ENCODE results near the gene NCEH1. TPM values are rescaled to one million over a fixed set of nuclear protein-coding genes. Genes with fewer than 3 reads are reported as not detected.
"Not testable (repeated sequence)": the region's sequence is repeated elsewhere in the genome, so short reads cannot be mapped to it uniquely, and the experiment has no call there.

The NCEH1 gene, protein sequence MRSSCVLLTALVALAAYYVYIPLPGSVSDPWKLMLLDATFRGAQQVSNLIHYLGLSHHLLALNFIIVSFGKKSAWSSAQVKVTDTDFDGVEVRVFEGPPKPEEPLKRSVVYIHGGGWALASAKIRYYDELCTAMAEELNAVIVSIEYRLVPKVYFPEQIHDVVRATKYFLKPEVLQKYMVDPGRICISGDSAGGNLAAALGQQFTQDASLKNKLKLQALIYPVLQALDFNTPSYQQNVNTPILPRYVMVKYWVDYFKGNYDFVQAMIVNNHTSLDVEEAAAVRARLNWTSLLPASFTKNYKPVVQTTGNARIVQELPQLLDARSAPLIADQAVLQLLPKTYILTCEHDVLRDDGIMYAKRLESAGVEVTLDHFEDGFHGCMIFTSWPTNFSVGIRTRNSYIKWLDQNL
- 4.9 and 7.7 TPM in 2 replicates for total RNA-seq

DNA sequence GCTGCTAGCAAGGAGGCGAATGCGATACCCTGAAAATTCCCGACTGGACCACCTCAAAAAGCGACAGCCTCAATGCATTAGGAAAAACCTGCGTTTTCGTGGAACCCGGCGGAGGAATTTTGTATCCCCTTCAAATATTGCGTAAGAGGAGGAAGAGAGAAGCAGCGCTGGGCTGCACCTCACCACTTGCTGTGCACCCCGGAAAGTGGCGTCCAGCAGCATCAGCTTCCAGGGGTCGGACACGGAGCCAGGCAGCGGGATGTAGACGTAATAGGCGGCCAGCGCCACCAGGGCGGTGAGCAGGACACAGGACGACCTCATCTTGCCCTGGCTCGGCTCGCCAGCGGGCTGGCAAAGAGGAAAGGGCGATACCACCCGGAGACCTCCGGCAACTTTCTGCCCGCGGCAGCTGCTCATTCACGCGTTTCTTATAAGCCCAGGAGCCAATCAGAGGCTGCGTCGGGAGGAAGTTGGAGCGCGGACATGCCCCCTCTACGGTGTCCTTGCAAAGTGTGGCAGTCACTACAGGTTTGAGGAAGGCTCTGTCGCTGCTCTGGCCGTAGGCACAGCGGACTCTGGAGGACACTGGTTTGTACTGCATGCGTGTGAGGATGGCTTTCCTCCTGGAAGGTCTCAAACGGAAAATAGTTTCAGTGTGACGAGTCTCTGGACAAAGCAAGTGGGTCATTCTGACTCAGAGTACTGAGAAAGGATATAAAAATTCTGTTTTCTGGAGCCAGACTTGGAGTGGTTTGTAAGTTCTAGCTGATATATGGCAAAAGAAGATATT, at the start of gene NCEH1:
TSS of gene NCEH1 (minus strand) at position 404 of the 790 bp plus-strand sequence. CDS start at position 321, 83 bp downstream.
- peaks cover 14% of the 10 kb centered on the region for H3K27me3 Mint-ChIP-seq
- H3K36me3 Mint-ChIP-seq (ENCODE audit: low read depth) = no peaks in the 10 kb centered on the region
- intact Hi-C loops (cut with micrococcal nuclease) = loop anchor here (1.0 kb wide), 2 partner anchors 38 to 39 kb away; partner anchors contain the start of gene ECT2
- H3K27ac Mint-ChIP-seq = peak within 1 kb of the TSS; percentile 61
- H3K9me3 Mint-ChIP-seq = no peaks in the 10 kb centered on the region
- H3K4me1 Mint-ChIP-seq = peaks cover 19% of the 10 kb centered on the region
- H3K4me3 Mint-ChIP-seq = peak within 1 kb of the TSS; percentile 94
- peak; percentile 92 for DNase-seq

DNA sequence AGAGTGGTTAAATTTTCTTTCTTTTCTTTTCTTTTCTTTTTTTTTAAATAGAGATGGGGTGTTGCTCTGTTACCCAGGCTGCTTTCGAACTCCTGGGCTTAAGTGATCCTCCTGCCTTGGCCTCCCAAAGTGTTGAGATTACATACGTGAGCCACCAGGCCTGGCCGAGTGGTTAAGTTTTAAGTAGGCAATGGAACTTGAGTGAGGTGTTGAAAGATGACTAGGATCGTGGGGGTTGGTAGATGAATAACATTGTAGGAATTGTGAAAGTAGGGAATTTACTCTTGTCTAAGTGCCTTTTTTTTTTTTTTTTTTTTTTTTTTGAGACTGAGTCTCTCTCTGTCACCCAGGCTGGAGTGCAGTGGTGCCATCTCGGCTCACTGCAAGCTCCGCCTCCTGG, 49.5 kb upstream of the NCEH1 start:
- H3K9me3 Mint-ChIP-seq; H3K4me3 Mint-ChIP-seq; intact Hi-C loops (cut with micrococcal nuclease); DNase-seq; H3K27me3 Mint-ChIP-seq; H3K27ac Mint-ChIP-seq: not testable (repeated sequence)
- peaks cover 12% of the 10 kb centered on the region for H3K4me1 Mint-ChIP-seq
- peaks cover 64% of the 10 kb centered on the region for H3K36me3 Mint-ChIP-seq (ENCODE audit: low read depth)

DNA sequence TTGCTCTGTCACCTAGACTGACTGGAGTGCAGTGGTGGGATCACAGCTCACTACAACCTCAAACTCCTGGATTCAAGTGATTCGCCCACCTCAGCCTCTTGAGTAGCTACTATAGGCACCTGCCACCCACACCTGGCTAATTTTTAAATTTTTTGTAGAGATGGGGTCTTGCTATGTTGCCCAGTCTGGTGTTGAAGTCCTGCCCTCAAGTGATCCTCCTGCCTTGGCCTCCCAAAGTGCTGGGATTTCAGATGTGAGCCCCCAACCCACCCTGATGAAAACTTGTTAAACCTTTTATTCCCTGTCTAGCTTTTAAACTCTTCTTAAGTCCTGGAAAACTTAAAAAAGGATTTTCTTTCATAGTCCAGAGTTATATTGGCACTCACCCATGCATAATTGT, 42.3 kb upstream of the NCEH1 start:
- H3K36me3 Mint-ChIP-seq (ENCODE audit: low read depth) = peaks cover 38% of the 10 kb centered on the region
- DNase-seq = no peak
- H3K9me3 Mint-ChIP-seq = no peaks in the 10 kb centered on the region
- intact Hi-C loops (cut with micrococcal nuclease) = loop anchor here (5.0 kb wide), 2 partner anchors 44 to 1496 kb away; no protein-coding TSS in a partner anchor
- H3K27me3 Mint-ChIP-seq = no peaks in the 10 kb centered on the region
- H3K4me1 Mint-ChIP-seq = peaks cover 37% of the 10 kb centered on the region
- no peak overlapping the region for H3K27ac Mint-ChIP-seq
- H3K4me3 Mint-ChIP-seq = peak overlapping the region; percentile 28

DNA sequence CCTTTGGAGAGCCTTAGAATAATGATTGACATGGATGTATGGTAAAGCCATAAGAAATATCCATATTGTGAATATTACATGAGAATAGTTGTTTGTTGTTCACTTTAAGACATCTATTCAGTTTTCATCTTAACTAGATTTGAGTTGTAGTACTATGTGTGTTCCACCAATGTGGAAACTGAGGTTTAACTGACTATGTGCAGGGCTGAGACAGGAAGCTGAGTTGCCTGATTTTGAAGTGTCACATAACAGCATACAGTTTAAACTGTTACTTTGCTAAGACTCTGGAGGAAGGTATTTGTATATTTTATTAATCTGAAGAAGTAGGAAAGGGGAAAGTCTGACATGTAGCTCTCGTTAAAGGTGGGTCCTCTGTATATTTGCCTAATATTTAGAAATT, 41.8 kb upstream of the NCEH1 start:
- H3K36me3 Mint-ChIP-seq (ENCODE audit: low read depth) = peaks cover 35% of the 10 kb centered on the region
- H3K9me3 Mint-ChIP-seq = no peaks in the 10 kb centered on the region

DNA sequence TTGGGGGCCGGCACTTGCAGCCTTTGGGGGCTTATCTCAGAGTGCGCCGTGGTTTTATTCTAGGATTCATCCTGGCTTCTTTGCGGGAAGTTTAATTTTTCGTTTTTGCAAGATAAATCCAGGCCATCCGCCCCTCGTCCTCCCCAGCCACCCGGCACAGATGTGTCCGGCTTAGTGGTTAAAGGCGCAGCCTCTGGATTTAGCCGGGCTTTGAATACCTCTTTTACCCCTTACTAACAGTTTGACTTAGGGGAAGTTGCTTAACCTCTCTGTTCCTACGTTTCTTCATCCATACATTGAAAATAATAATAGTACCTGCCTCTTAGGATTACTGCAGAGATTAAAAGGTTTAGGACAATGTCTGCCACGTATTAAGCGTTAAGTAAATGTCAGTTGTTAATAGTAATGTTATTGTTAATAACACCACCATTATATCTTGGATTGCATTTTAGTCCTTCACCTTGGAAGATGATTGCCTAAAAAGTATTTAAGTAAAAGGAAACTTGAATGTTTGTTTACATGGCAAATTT, 40.4 kb upstream of the NCEH1 start:
- H3K27ac Mint-ChIP-seq = peak overlapping the region; percentile 96
- no peak for DNase-seq
- peaks cover 25% of the 10 kb centered on the region for H3K36me3 Mint-ChIP-seq (ENCODE audit: low read depth)
- H3K9me3 Mint-ChIP-seq = no peaks in the 10 kb centered on the region
- peak overlapping the region; percentile 88 for H3K4me3 Mint-ChIP-seq
- intact Hi-C loops (cut with micrococcal nuclease) = loop anchor here (2.0 to 5.0 kb wide), 4 partner anchors 46 to 1842 kb away; partner anchors contain the start of genes EIF5A2 and TNFSF10
- H3K4me1 Mint-ChIP-seq = peaks cover 34% of the 10 kb centered on the region
- H3K27me3 Mint-ChIP-seq = no peaks in the 10 kb centered on the region

More for the DNA sequence above, 41.8 kb upstream of the NCEH1 start:
- peak overlapping the region; percentile 17 for H3K27ac Mint-ChIP-seq
- intact Hi-C loops (cut with micrococcal nuclease) = loop anchor here (5.0 kb wide), 2 partner anchors 45 to 1495 kb away; no protein-coding TSS in a partner anchor
- no peaks in the 10 kb centered on the region for H3K27me3 Mint-ChIP-seq
- H3K4me3 Mint-ChIP-seq = peak overlapping the region; percentile 88
- no peak for DNase-seq
- peaks cover 34% of the 10 kb centered on the region for H3K4me1 Mint-ChIP-seq

DNA sequence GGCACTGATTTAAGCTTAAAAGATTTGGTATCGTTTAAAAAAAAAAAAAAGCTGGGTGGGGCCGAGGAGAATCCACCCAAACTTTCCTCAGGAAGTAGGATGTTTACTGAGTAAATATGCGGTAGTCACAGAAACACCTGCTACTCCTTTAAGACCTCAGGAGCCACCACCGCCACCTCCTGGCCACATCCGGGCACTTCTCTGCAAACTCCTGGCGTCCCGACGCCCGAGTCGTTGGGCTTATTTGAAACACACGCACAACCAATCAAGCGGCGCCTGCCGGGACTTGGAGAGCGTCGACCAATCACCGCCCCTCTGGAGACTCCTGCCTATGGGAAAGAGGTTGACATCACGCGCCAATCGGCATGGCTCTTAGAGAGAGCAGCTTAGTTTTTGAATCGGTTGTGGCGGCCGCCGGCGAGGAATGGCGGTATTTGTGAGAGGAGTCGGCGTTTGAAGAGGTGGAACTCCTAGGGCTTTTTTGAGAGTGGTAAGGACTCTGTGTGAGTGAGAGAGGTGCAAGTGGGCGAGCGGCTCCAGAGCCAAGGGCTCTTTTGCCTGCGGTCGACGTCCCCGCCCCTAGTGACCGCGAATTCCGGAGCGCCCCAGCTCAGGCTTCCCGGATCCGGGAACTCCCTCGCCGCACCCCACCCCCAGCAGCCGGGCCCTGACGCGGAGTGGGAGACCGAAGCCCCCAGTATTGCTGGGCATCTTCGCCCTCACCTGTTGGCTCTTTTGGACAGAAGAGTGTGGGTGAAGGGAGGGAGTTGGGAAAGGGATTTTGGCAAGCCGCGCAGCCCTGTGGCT, 39.7 kb upstream of the NCEH1 start, which contains the start of gene ECT2:
TSS of gene ECT2 (plus strand) at position 359 of the 807 bp plus-strand sequence. CDS start 3,805 bp downstream, outside the sequence.
- Mint-ChIP-seq H3K27me3 (peaks cover 6% of the 10 kb centered on the region), H3K27ac (peak within 1 kb of the TSS; percentile 96), H3K4me3 (peak within 1 kb of the TSS; percentile 88), H3K36me3 (ENCODE audit: low read depth) (peaks cover 22% of the 10 kb centered on the region), H3K4me1 (peaks cover 32% of the 10 kb centered on the region), H3K9me3 (no peaks in the 10 kb centered on the region)
- intact Hi-C loops (cut with micrococcal nuclease) = loop anchor here (1.0 to 5.0 kb wide), 8 partner anchors 39 to 1880 kb away; partner anchors contain the start of genes EIF5A2, NCEH1, RPL22L1 and TNFSF10
- peak; percentile 99 for DNase-seq

DNA sequence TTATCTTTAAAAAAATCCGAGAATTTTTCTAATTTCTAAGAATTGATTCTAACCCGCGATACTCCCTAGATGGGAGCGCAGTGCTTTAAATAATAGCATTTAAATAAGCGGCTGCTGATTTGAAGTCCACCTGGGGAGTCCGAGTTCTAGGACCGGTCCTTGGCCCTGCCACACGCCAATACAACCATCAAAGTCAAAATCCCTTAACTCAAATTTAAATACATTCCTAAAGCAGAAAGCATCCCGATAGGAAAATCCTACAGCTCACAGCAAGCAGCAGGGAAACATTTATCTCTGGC, 39.2 kb upstream of the NCEH1 start:
- peak overlapping the region; percentile 88 for H3K4me3 Mint-ChIP-seq
- no peaks in the 10 kb centered on the region for H3K9me3 Mint-ChIP-seq
- peaks cover 9% of the 10 kb centered on the region for H3K27me3 Mint-ChIP-seq
- H3K36me3 Mint-ChIP-seq (ENCODE audit: low read depth) = peaks cover 18% of the 10 kb centered on the region
- intact Hi-C loops (cut with micrococcal nuclease) = loop anchor here (1.0 to 5.0 kb wide), 8 partner anchors 39 to 1880 kb away; partner anchors contain the start of genes EIF5A2, NCEH1, RPL22L1 and TNFSF10
- H3K4me1 Mint-ChIP-seq = peaks cover 28% of the 10 kb centered on the region
- H3K27ac Mint-ChIP-seq = peak overlapping the region; percentile 96
- DNase-seq = no peak

DNA sequence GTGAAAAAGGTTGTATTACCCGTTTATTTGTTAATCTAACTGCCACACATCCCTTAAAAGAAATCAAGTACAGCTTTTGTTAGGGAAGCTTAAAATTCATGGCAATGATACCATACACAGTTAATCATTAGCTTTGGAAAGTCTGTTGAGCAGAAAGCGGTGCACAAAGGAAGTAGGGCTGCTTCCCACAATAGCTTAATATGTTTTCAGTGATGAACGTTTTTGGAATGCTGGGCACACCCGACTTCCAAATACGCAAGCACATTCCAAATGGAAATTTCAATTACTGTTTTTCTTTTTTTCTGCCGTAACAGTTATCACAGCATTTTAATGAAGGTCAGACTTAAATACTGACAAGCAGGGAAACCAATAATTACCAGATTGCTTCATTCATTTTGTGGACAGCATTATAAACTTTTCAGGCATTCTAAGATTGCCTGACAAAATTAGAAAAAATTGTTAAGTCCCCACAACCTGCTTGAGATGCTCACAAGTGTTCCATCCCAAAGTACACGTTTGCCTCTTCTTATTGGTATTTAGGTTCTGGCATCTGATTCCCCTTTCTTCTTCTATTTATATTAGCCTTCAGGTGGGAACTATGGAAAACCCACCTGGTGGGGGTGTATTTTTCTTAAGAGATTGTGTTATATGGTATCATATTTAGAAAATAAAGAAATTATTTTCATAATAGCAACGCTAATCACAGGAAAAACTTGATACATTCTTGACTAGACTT, 38.5 kb upstream of the NCEH1 start:
- H3K9me3 Mint-ChIP-seq = no peaks in the 10 kb centered on the region
- H3K27me3 Mint-ChIP-seq = peaks cover 9% of the 10 kb centered on the region
- DNase-seq = no peak
- peaks cover 24% of the 10 kb centered on the region for H3K4me1 Mint-ChIP-seq
- H3K36me3 Mint-ChIP-seq (ENCODE audit: low read depth) = peaks cover 14% of the 10 kb centered on the region
- intact Hi-C loops (cut with micrococcal nuclease) = no loop called here
- H3K4me3 Mint-ChIP-seq = no peak overlapping the region
- H3K27ac Mint-ChIP-seq = peak overlapping the region; percentile 17

DNA sequence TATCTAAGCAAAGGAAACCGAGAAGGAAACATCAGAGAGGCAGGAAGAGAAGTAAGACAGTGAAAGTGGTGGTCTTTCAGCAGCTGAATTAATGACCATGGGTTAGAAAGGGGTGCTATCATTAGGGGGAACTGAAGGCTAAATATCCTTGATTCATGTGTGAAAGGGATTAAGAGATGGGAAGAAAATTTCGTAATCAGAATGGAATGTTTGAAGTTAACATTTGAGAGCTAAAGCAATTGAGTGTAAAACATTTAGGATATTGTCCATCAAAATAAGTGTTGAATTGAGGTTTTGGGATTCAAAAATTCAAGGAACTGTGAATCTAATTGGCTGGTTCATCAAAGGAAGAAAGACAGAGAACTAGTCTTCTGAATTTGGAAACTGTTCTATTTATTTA, 35.6 kb upstream of the NCEH1 start:
- intact Hi-C loops (cut with micrococcal nuclease) = no loop called here
- Mint-ChIP-seq H3K9me3 (no peaks in the 10 kb centered on the region), H3K27me3 (peaks cover 11% of the 10 kb centered on the region), H3K4me1 (peaks cover 5% of the 10 kb centered on the region), H3K27ac (no peak overlapping the region), H3K36me3 (ENCODE audit: low read depth) (peaks cover 1% of the 10 kb centered on the region), H3K4me3 (no peak overlapping the region)
- no peak for DNase-seq

DNA sequence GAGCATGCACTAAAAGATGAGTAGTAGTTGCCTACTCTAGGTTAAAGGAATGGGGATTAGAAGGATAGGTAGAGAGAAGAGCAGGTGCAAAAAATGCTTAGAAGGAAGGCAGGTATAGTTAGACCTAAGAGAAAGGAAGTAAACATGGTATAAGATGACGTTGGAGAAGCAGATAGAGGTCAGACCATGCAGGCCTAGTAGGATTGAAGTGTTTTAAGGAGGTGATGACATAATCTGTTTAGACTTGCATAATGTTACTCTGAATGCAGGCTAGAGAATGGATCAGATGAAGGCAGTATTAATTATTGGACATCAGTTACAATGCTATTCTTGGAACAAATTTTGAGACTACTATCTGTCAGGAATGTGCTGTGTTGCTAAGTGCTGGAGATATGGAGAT, 28.6 kb upstream of the NCEH1 start:
- Mint-ChIP-seq H3K27ac (no peak overlapping the region), H3K9me3 (no peaks in the 10 kb centered on the region), H3K36me3 (ENCODE audit: low read depth) (no peaks in the 10 kb centered on the region), H3K4me3 (no peak overlapping the region), H3K4me1 (no peaks in the 10 kb centered on the region), H3K27me3 (peaks cover 16% of the 10 kb centered on the region)
- intact Hi-C loops (cut with micrococcal nuclease) = no loop called here
- no peak for DNase-seq

DNA sequence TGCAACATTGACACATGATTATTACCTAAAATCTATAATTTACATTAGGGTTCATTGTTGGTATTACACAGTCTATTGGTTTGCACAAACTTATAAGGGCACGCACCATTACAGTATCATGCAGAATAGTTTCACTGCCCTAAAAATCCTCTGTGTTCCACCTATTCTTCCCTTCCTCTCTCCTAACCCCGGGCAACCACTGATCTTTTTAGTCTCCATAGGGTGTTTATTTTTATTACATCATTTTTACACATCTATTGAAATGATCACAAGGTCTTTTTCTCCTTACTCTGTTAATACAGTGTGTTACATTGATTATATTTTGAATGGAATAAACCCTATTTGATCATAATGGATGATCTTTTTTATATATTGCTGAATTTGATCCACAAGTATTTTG, 24.1 kb upstream of the NCEH1 start:
- peaks cover 31% of the 10 kb centered on the region for H3K27me3 Mint-ChIP-seq
- DNase-seq = no peak
- H3K36me3 Mint-ChIP-seq (ENCODE audit: low read depth) = no peaks in the 10 kb centered on the region
- no peaks in the 10 kb centered on the region for H3K4me1 Mint-ChIP-seq
- no peaks in the 10 kb centered on the region for H3K9me3 Mint-ChIP-seq
- no peak overlapping the region for H3K4me3 Mint-ChIP-seq
- intact Hi-C loops (cut with micrococcal nuclease) = no loop called here
- no peak overlapping the region for H3K27ac Mint-ChIP-seq

DNA sequence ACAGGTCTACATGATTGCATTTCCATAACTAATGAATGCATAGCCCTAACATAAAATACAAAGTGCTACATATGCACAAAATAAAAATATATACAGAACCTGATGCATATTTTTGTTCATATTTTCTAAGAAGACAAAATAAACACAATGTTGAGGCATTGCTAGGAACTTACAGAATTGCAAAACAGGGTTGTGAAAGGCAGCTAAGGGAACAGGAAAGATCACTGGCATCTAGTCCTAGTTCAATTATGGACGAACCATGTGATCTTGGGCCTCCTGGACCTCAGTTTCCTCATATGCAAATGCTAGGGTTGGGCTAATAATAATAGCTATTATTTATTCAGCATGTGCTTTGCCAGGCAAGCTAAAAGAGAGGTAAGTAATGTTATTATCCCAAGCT, 15.5 kb upstream of the NCEH1 start:
- Mint-ChIP-seq H3K27ac (no peak overlapping the region), H3K4me1 (no peaks in the 10 kb centered on the region), H3K9me3 (no peaks in the 10 kb centered on the region), H3K36me3 (ENCODE audit: low read depth) (no peaks in the 10 kb centered on the region), H3K4me3 (no peak overlapping the region), H3K27me3 (peaks cover 18% of the 10 kb centered on the region)
- intact Hi-C loops (cut with micrococcal nuclease) = no loop called here
- DNase-seq = no peak

Measured in activated CD4-positive, alpha-beta T cell treated with anti-CD3 and anti-CD28 coated beads, Interleukin-2, amount 10 ng/mL, durations not matched to agents 24 days and 14 days (primary cell).